Measurements from ENCODE around the gene SELL. TPM values are rescaled to one million over a fixed set of nuclear protein-coding genes. Genes with fewer than 3 reads are reported as not detected.

The SELL gene
- total and polyA plus RNA-seq, 2 of the 8 experiments (the other 6 are each of a cell fraction or from before 2014, with no cell fraction given) = not detected

DNA sequence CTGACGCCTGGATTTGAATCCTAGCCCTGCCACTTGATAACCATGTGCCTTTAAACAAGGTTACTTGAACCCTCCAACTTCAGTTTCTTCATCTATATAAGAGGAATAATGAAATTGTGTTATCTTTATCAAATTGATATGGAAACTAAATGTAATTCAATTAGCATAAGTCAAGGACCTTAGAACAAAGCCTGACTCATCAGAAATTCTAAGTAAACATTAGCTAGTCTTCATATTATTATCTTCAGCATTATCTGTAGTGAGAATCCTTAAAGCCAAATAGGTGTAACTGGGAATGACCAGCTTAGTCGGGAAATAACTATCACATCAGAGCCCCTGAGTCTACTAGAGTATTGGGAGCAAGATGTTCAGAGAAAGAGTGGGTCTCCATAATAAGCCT, 6.6 kb downstream of the SELL start:
- Histone ChIP-seq H2AFZ (ENCODE audit: low read length) (no peak overlapping the region), H3K14ac (ENCODE audit: insufficient read length) (no peak overlapping the region), H3K36me3 (ENCODE audit: control insufficient read depth in 2 of 4, insufficient read depth in 4 of 4, low read length in 3 of 4) (no peaks in the 10 kb centered on the region), H2BK15ac (ENCODE audit: low read length) (no peak overlapping the region), H2AK5ac (ENCODE audit: low read depth, low read length) (no peak overlapping the region), H3K56ac (replicated peaks; ENCODE audit: insufficient read length, low read depth, low read length) (no peak overlapping the region), H2BK120ac (replicated peaks; ENCODE audit: low read depth, low read length) (no peak overlapping the region), H3K4me2 (ENCODE audit: insufficient read depth in 1 of 2, low read depth in 2 of 2, low read length in 2 of 2) (no peak overlapping the region), H3K4ac (replicated peaks; ENCODE audit: insufficient read length, low read depth, low read length) (no peak overlapping the region), H4K5ac (ENCODE audit: insufficient read length, low read depth, low read length) (no peak overlapping the region), H3K79me2 (ENCODE audit: control insufficient read depth in 1 of 2, insufficient read depth in 2 of 2, low read length in 2 of 2) (no peaks in the 10 kb centered on the region), H2BK20ac (ENCODE audit: low read length) (no peak overlapping the region), H3K23ac (ENCODE audit: insufficient read length) (no peak overlapping the region), H2BK12ac (ENCODE audit: low read depth, low read length) (no peak overlapping the region), H3K23me2 (ENCODE audit: low read depth, low read length) (no peaks in the 10 kb centered on the region), H3K4me1 (replicated peaks in 1 of 4; ENCODE audit: control insufficient read depth in 3 of 4, insufficient read depth in 4 of 4, low read length in 3 of 4) (no peaks in the 10 kb centered on the region), H2BK5ac (ENCODE audit: low read depth, low read length) (no peak overlapping the region), H3K79me1 (ENCODE audit: low read depth, low read length) (no peaks in the 10 kb centered on the region), H3K27me3 (replicated peaks in 1 of 4; ENCODE audit: control insufficient read depth in 3 of 4, extremely low read depth in 1 of 4, insufficient read depth in 3 of 4, low read length in 3 of 4) (no peaks in the 10 kb centered on the region), H4K91ac (replicated peaks; ENCODE audit: insufficient read length, low read length) (no peak overlapping the region), H3K9ac (replicated peaks in 1 of 4; ENCODE audit: extremely low read depth in 1 of 4, low read depth in 3 of 4, low read length in 3 of 4) (no peak overlapping the region), H4K20me1 (replicated peaks in 1 of 2; ENCODE audit: control insufficient read depth in 1 of 2, insufficient read depth in 2 of 2, low read length in 2 of 2) (no peaks in the 10 kb centered on the region), H4K8ac (ENCODE audit: extremely low read depth, insufficient read depth, low read length) (no peak overlapping the region), H3K18ac (ENCODE audit: extremely low read depth, low read length) (no peak overlapping the region), H3K27ac (ENCODE audit: low read depth, low read length) (no peak overlapping the region), H3K9me3 (ENCODE audit: insufficient read depth in 2 of 2, low read depth in 1 of 2, low read length in 1 of 2) (no peaks in the 10 kb centered on the region), H3K4me3 (ENCODE audit: extremely low read depth in 1 of 4, insufficient read depth in 2 of 4, low read depth in 3 of 4, low read length in 4 of 4) (no peak overlapping the region)
- DNase-seq (ENCODE audit: low read depth in 1 of 2, low spot score in 2 of 2) (no peak), FAIRE-seq (no peak)
- WGBS, 2 experiments (ENCODE audit: extremely low coverage in 1 of 2, insufficient coverage in 1 of 2, insufficient read length in 1 of 2, insufficient replicate concordance in 2 of 2, low coverage in 1 of 2, low lambda C conversion rate in 2 of 2, missing lambda C conversion rate in 1 of 2) = 87% methylated on average over 2 of the region's 2 CpGs; no CpG with 5 or more reads in 1 of the 2 experiments
- ChIA-PET CTCF (ENCODE audit: partially characterized antibody) (interaction anchor here (1.2 to 2.0 kb wide), 4 partner anchors 9 to 115 kb away, joined by 3 to 8 read pairs (median 4); no protein-coding TSS in a partner anchor), POLR2A (ENCODE audit: partially characterized antibody) (interaction anchor here (1.0 kb wide), 1 partner anchor 90 kb away, joined by 3 read pairs; the partner anchor contains the start of gene METTL18)
- TF ChIP-seq YY1 (IDR thresholded peaks at IDR 0.05; ENCODE audit: low read depth, low read length) (no peak), EGR1 (IDR thresholded peaks at IDR 0.05; ENCODE audit: borderline replicate concordance, low read depth, low read length) (no peak), SRF (IDR thresholded peaks at IDR 0.05; ENCODE audit: low read depth, low read length) (no peak), TBP (IDR thresholded peaks at IDR 0.05; ENCODE audit: low read depth, low read length) (no peak), POLR2AphosphoS5 (IDR thresholded peaks at IDR 0.05; ENCODE audit: low read depth, low read length) (no peak), SIN3A (conservative IDR thresholded peaks at IDR 0.05 in 1 of 2, IDR thresholded peaks at IDR 0.05 in 1 of 2; ENCODE audit: low read depth in 1 of 2, low read length in 2 of 2) (no peak), EP300 (IDR thresholded peaks at IDR 0.05; ENCODE audit: borderline replicate concordance in 1 of 2, low read depth in 2 of 2, low read length in 2 of 2) (no peak), KDM4A (IDR thresholded peaks at IDR 0.05; ENCODE audit: low read depth, low read length, severe bottlenecking) (no peak), KDM5A (IDR thresholded peaks at IDR 0.05; ENCODE audit: low read length) (no peak), ASH2L (IDR thresholded peaks at IDR 0.05; ENCODE audit: low read length) (no peak), CHD1 (IDR thresholded peaks at IDR 0.05; ENCODE audit: low read depth, low read length) (no peak), GABPA (IDR thresholded peaks at IDR 0.05; ENCODE audit: borderline replicate concordance, insufficient read depth, low read length) (no peak), SIX5 (IDR thresholded peaks at IDR 0.05; ENCODE audit: low read depth, low read length) (no peak), BRCA1 (IDR thresholded peaks at IDR 0.05; ENCODE audit: low read depth, low read length) (no peak), CHD2 (IDR thresholded peaks at IDR 0.05; ENCODE audit: low read length) (no peak), RBBP5 (IDR thresholded peaks at IDR 0.05; ENCODE audit: borderline replicate concordance, low read depth, low read length) (no peak)

Data from H1 (cell line).